Measurements from ENCODE around the gene PTGES3.

DNA sequence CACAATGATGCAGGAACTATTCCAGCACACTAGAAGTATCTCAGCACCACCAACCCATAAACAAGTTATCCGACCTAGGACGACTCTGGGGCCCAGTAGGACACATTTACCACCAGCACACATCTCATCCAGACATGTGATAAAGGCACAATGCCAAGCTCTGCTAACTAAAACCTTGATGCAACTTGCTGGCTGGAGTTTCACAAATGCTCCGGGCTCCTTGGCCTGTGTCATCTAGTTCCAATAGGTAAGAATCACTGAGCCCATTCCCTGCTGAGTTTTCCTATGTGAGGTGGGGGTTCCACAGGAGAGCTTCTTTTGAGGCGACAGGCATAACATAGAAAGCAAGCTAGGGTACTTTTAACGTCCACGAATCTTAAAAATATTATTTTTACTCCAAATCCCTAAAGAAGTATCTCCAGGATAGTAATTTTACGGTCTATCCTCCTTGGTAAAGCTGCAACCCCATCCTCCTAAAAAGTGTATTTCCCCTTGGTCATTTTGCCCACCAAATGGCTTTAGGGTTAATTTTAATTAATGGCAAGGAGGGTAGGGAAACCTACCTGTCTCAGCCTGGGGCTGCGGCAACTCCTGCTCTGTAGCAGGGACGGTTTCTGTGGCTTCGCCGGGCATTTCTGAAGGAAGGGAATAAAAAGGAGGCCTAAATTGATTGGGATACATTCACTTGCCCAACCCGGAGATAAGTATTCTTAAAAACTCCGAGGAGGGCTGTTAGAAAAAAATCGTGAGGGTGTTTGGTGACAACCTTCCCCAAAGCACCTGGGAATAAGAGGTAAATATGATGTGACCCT lies 36.0 kb upstream of the PTGES3 start:
- TF ChIP-seq CTCF (IDR thresholded peaks at IDR 0.05; ENCODE audit: poor library complexity) (no peak), EZH2phosphoT487 (IDR thresholded peaks at IDR 0.05; ENCODE audit: low read depth, severe bottlenecking, unreplicated experiment) (no peak), EZH2 (IDR thresholded peaks at IDR 0.05; ENCODE audit: borderline replicate concordance) (no peak)
